HUES6 (cell line): ENCODE data around the gene EIF4G3.

Source experiments
- H3K27ac ChIP-seq: 2 replicates; pipeline ENCODE4 v1.7.0; 2013; ENCODE audit warnings: low read depth, mild to moderate bottlenecking, low read length, inconsistent platforms
- H3K27me3 ChIP-seq: 2 replicates; pipeline ENCODE4 v1.6.1; 2013; ENCODE audit warnings: low read length; ENCODE audit not compliant: control insufficient read depth, insufficient read depth
- H3K36me3 ChIP-seq: 2 replicates; pipeline ENCODE4 v1.6.1; 2013; ENCODE audit warnings: low read length; ENCODE audit not compliant: control insufficient read depth, insufficient read depth
- H3K4me1 ChIP-seq: 2 replicates; pipeline ENCODE4 v1.6.1; 2013; ENCODE audit warnings: low read length; ENCODE audit not compliant: control insufficient read depth, insufficient read depth
- H3K4me3 ChIP-seq: 2 replicates; pipeline ENCODE4 v1.5.1; 2013; ENCODE audit warnings: low read depth, low read length
- H3K9ac ChIP-seq: one replicate; pipeline ENCODE4 v1.6.1; 2013; ENCODE audit warnings: mild to moderate bottlenecking, low read length
- H3K9me3 ChIP-seq: 2 replicates; pipeline ENCODE4 v1.6.1; 2013; ENCODE audit warnings: low read depth, low read length; ENCODE audit not compliant: control insufficient read depth, insufficient read depth

The EIF4G3 gene

DNA sequence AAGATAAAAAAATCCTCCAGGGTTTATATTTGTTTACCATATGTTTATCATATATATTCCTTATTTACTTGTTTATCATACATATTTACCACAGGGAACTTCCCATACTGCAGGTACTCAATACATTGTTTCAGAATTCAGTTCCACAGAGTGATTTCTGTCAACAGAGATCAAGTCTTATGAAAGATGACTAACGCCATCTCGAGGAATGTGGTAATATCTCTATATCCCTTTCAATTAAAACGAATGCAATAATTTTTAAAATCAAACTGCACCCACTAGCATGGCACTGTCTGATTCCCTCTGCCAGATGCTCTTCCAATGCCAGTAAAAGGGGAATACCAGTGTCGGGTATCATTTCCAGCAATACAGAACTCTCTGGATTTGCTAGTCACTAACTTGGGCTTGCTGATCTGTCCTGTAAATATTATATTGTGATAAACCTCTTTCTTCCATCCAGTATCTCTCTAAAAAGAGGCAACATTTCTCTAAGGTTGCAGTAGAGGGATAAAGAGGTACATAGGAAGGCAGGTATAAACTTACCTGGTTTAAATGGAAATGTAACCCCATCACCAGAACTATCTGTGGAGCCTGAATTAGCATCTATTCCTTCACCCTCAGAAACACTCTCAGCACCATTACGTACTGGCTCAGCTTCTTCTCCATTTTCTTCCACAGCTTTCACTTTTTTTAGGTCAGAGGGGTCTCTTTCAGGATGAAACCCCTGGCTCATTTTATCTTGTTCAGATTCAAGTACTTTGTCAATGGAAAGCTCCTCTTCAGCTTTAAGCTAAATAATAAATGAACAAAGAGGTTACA lies 277.3 kb downstream of the EIF4G3 start:
- Histone ChIP-seq H3K9ac (no peak overlapping the region), H3K4me1 (no peaks in the 10 kb centered on the region), H3K36me3 (peaks cover 21% of the 10 kb centered on the region), H3K9me3 (no peaks in the 10 kb centered on the region), H3K27me3 (no peaks in the 10 kb centered on the region), H3K4me3 (no peak overlapping the region), H3K27ac (no peak overlapping the region)

DNA sequence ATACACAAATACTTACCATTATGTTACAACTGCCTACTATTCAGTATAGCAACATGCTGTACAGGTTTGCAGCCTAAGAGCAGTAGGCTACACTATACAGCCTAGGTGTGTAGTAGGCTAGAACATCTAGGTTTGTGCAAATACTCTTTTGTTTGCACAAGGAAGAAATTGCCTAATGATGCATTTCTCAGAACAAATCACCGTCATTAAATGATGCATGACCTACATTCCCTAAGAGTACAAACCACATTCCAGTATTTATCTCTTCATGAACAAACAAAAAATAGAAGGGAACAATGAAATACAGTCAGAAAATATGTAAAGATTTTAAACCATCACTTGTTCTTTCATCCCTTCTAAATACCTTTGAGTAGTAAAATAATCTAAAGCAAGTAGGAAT lies 279.9 kb downstream of the EIF4G3 start:
- H3K4me1 ChIP-seq, result no peaks in the 10 kb centered on the region
- no peaks in the 10 kb centered on the region for H3K27me3 ChIP-seq
- H3K36me3 ChIP-seq, result peaks cover 38% of the 10 kb centered on the region
- H3K9me3 ChIP-seq, result no peaks in the 10 kb centered on the region
- H3K9ac ChIP-seq, result no peak overlapping the region
- no peak overlapping the region for H3K4me3 ChIP-seq
- no peak overlapping the region for H3K27ac ChIP-seq

DNA sequence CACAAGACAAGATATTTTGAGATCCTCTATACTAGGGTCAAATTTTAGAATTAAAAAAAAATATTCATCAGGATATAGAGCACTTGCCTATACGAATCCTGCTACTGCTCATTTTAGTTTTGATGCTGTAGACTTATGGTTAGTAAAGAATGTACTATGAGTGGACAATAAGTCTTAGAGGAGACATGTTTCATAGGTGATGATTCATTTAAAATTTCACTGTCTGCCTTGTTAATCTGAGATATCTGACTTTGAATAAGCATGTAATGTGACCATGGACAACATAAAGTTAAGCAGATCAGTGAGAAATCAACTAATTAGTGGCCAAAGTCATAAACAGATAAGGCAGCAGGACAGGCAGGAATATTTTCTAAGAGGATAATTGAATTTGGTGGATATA lies 282.8 kb downstream of the EIF4G3 start:
- Histone ChIP-seq H3K9ac (no peak overlapping the region), H3K27me3 (no peaks in the 10 kb centered on the region), H3K4me3 (no peak overlapping the region), H3K4me1 (no peaks in the 10 kb centered on the region), H3K36me3 (peaks cover 42% of the 10 kb centered on the region), H3K27ac (no peak overlapping the region), H3K9me3 (no peaks in the 10 kb centered on the region)

DNA sequence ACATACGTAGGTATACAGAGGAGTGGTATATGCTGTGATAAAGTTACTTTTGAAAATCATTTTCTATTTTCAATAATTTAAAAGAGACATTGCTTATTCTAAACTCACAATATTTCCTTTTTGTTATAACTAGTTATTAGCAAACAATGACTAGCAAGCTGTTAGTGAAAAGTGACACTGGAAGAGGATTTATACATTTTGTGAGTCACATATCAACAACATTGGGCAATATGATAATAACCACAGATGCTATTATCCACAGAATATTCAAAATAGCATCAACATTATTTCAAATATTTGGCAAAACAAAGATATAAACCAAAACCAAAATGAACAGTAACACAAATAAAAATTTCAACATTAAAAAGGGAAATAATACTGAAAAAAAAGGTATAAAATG lies 285.6 kb downstream of the EIF4G3 start:
- no peak overlapping the region for H3K4me3 ChIP-seq
- H3K27me3 ChIP-seq, result no peaks in the 10 kb centered on the region
- no peak overlapping the region for H3K27ac ChIP-seq
- H3K4me1 ChIP-seq, result no peaks in the 10 kb centered on the region
- H3K36me3 ChIP-seq, result peaks cover 44% of the 10 kb centered on the region
- no peak overlapping the region for H3K9ac ChIP-seq
- H3K9me3 ChIP-seq, result no peaks in the 10 kb centered on the region

DNA sequence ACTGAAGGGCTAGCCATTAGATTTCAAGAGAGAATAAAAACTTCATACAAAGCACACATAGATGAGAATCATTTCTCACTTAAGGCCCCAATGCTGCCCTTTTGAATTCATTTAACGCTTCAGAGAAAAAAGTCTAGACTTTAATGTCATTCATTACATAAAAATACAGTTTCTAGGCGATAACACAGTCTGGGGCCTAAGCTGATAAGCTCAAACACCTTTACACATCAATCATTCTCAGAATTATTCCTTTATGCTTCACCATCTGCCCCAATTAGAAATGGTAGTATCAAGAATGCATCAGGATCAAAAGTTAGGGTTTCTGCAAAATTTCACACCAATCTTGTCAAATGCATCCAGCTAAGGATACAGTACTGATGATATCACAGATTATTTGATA lies 289.5 kb downstream of the EIF4G3 start:
- peaks cover 11% of the 10 kb centered on the region; the same call in 1 of the 2 replicates for H3K4me1 ChIP-seq

DNA sequence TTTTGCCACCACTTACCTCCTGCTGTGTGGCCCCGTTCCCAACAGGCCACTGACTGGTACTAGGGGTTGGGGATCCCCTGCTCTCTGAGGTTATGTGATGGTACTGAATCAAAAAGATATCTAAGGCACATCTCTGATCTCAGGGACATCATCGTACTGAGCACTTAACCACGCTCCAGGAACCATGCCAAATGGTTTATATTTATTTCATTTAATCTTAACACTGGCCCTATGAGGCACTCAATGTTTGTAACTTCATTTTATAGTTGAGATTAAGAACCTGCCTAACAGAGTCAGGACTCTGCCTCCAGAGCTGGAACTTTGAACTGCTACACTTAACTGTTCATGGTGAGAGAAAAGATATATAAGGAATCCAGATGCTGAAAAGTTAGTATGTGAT lies 291.6 kb downstream of the EIF4G3 start:
- H3K4me3 ChIP-seq, result no peak overlapping the region
- H3K9ac ChIP-seq, result no peak overlapping the region
- H3K27ac ChIP-seq, result no peak overlapping the region
- peaks cover 11% of the 10 kb centered on the region; the same call in 1 of the 2 replicates for H3K4me1 ChIP-seq
- H3K27me3 ChIP-seq, result no peaks in the 10 kb centered on the region
- no peaks in the 10 kb centered on the region for H3K9me3 ChIP-seq
- peaks cover 6% of the 10 kb centered on the region; the same call in 1 of the 2 replicates for H3K36me3 ChIP-seq

More for the DNA sequence above, 289.5 kb downstream of the EIF4G3 start:
- no peak overlapping the region for H3K4me3 ChIP-seq
- H3K9me3 ChIP-seq, result no peaks in the 10 kb centered on the region
- H3K36me3 ChIP-seq, result peaks cover 18% of the 10 kb centered on the region
- no peak overlapping the region for H3K9ac ChIP-seq
- H3K27ac ChIP-seq, result no peak overlapping the region
- no peaks in the 10 kb centered on the region for H3K27me3 ChIP-seq

DNA sequence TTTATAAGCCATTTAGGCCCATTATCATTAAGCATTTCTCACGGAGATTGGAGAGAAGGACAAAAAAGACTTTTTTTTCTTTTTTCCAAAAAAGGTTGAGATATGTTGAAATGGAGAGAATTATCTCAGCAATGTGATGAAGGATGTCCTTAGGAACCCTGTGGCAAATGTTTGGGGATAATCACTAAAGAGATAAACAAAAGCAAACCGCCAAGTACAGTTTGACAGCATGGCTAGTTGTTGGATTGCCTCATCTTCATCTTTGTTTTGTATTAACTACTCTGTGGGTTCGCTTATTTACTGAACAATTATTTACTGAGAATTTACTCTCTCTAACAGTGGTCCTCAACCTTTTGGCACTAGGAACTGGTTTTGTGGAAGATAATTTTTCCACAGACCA lies 292.2 kb downstream of the EIF4G3 start:
- no peaks in the 10 kb centered on the region for H3K27me3 ChIP-seq
- H3K4me1 ChIP-seq, result peaks cover 11% of the 10 kb centered on the region; the same call in 1 of the 2 replicates
- no peaks in the 10 kb centered on the region for H3K9me3 ChIP-seq
- no peak overlapping the region for H3K4me3 ChIP-seq
- no peak overlapping the region for H3K9ac ChIP-seq
- 0 out of 2 replicates have a peak overlapping the region, but pooled peaks have one; percentile 51 for H3K27ac ChIP-seq
- peaks cover 7% of the 10 kb centered on the region; the same call in 1 of the 2 replicates for H3K36me3 ChIP-seq

DNA sequence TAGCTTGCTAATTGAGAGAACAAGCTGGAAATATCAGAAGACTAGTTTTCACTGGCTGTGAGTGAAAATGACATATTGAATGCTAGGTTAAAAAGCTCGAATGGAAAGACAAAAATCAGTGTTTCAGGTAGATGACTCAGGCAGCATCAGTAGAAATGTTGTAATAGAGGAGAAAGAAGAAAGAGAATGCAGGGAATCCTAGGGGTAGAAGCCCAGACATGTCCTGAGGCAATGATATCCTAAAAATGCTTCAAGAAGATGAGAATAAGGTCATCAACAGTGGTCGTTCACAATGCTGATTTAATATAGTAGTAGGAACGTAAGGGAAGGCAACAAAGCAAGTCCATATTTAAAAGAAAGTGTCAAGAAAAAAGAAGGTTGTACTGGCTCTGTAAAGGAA lies 292.9 kb downstream of the EIF4G3 start:
- Histone ChIP-seq H3K9me3 (no peaks in the 10 kb centered on the region), H3K4me3 (no peak overlapping the region), H3K27ac (peak overlapping the region; percentile 51), H3K9ac (no peak overlapping the region), H3K36me3 (peaks cover 12% of the 10 kb centered on the region), H3K4me1 (peaks cover 11% of the 10 kb centered on the region; the same call in 1 of the 2 replicates), H3K27me3 (no peaks in the 10 kb centered on the region)

DNA sequence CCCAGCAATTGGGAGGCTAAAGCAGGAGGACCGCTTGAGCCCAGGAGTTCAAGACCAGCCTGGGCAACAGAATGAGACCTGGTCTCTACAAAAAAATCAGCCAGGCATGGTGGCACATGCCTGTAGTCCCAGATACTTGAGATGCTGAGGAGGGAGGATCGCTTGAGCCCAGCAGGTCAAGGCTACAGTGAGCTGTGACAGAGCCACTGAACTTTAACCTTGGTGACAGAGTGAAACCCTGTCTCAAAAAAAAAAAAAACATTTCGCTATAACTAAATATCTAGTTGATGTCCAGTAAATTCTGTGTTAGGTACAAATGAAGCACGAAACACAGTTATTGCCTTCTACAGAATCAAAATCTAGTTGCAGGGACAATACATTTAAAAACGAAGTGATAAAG lies 293.9 kb downstream of the EIF4G3 start:
- Histone ChIP-seq H3K36me3 (peaks cover 17% of the 10 kb centered on the region), H3K4me3 (no peak overlapping the region), H3K27ac (no peak overlapping the region), H3K9me3 (no peaks in the 10 kb centered on the region), H3K9ac (no peak overlapping the region), H3K27me3 (no peaks in the 10 kb centered on the region), H3K4me1 (peaks cover 11% of the 10 kb centered on the region; the same call in 1 of the 2 replicates)

DNA sequence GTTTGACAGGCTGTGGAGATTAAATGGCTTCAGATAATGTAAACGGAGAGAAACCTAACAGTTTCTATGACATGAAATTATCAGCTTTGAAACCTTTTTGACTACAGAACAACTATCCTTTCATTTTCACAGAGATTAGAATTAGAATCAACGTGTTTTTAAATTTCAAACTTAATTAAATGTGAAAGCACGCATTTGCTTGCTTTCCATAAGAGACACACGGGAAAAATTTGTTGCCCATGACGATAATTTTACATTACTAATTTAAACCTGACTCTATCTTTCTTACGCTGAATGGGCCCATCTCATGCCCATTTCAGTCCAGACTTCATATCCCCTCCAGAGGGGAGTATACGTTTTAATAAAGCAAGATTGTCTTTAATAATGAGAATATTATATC lies 297.9 kb downstream of the EIF4G3 start:
- no peak overlapping the region for H3K27ac ChIP-seq
- no peak overlapping the region for H3K4me3 ChIP-seq
- no peak overlapping the region for H3K9ac ChIP-seq
- peaks cover 23% of the 10 kb centered on the region for H3K36me3 ChIP-seq
- peaks cover 3% of the 10 kb centered on the region; the same call in 1 of the 2 replicates for H3K4me1 ChIP-seq
- no peaks in the 10 kb centered on the region for H3K9me3 ChIP-seq
- H3K27me3 ChIP-seq, result no peaks in the 10 kb centered on the region

DNA sequence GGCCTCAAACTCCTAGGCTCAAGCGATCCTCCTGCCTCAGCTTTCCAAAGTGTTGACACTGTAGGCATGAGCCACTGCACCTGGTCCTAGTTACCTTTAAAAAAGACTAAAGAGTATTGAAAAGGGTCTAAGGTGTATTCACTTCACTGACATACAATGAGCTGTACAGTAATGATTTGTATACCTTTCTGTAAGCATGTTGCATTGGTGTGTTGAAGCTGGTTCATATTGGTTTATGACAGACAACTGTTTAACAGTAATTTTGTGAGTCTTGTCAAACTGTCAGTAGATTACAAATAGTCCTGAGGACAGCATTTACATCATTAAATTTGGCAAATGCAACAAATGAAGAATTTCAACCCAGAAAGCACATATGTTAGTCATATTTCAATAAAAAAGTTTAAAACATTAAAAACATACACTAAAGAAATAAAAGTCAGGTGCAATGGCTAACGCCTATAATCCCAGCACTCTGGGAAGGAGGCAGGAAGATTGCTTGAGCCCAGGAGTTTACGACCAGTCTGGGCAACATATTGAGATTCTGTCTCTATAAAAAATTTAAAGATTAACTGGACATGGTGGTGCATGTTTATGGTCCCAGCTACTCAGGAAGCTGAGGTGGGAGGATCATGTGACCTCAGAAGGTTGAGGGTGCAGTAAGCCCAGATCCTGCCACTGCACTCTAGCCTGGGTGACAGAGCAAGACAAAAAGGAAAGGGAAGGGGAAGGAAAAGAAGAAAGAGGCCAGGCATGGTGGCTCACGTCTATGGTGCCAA lies 301.3 kb downstream of the EIF4G3 start:
- H3K9ac ChIP-seq, result no peak overlapping the region
- H3K9me3 ChIP-seq, result no peaks in the 10 kb centered on the region
- H3K27me3 ChIP-seq, result no peaks in the 10 kb centered on the region
- no peak overlapping the region for H3K27ac ChIP-seq
- no peak overlapping the region for H3K4me3 ChIP-seq
- peaks cover 26% of the 10 kb centered on the region for H3K36me3 ChIP-seq
- H3K4me1 ChIP-seq, result no peaks in the 10 kb centered on the region
